Left lung (tissue), 14 donors: Measurements from ENCODE around the gene DERL2. TPM values are rescaled to one million over a fixed set of nuclear protein-coding genes. Genes with fewer than 3 reads are reported as not detected.

Source experiments
- ATAC-seq: fragments of 200-7000 bp; cut with Tn5 transposase; one replicate; pipeline ENCODE4 v1.9.1; 2020; ENCODE audit warnings: moderate library complexity
- DNase-seq, 4 donors: peaks; one replicate each; pipeline ENCODE4 v3.0.0-alpha.2; 2013 to 2020
- H3K27ac ChIP-seq, 2 donors: fragments of 200-600 bp; sonication (generic) in 1 of 2; one replicate each; pipeline versions ENCODE4 v1.5.0 to v1.8.0; 2020 to 2021
- H3K27me3 ChIP-seq, 2 donors: fragments of 200-600 bp; sonication (generic) in 1 of 2; one replicate each; pipeline versions ENCODE4 v1.5.0 to v1.8.0; 2020 to 2021
- H3K36me3 ChIP-seq, 2 donors: fragments of 200-600 bp; sonication (generic) in 1 of 2; one replicate each; pipeline versions ENCODE4 v1.5.0 to v1.8.0; 2020 to 2021
- H3K4me1 ChIP-seq, 2 donors: fragments of 200-600 bp; one replicate each; pipeline ENCODE4 v1.8.0; 2021
- H3K4me3 ChIP-seq, 2 donors: fragments of 200-600 bp; sonication (generic) in 1 of 2; one replicate each; pipeline versions ENCODE4 v1.5.0 to v1.8.0; 2020 to 2021; ENCODE audit warnings: mild to moderate bottlenecking in 1 of 2
- H3K9me3 ChIP-seq, 2 donors: fragments of 200-600 bp; sonication (generic) in 1 of 2; one replicate each; pipeline versions ENCODE4 v1.5.0 to v1.8.0; 2020 to 2021
- CTCF ChIP-seq, 2 donors: fragments of 200-600 bp; sonication (generic) in 1 of 2; IDR thresholded peaks; one replicate each; pipeline versions ENCODE4 v1.5.0 to v1.8.0; 2021; ENCODE audit warnings: antibody characterized with exemption in 2 of 2
- intact Hi-C, 2 donors: fragments of 100-400 bp; cut with DNase I; formaldehyde crosslinking; loops; one replicate each; pipeline versions ENCODE4 v1.11.2 to v1.14.2; 2022
- long read RNA-seq, 12 donors: library from polyadenylated mRNA in 2 of 12; unstranded in 2 of 12; transcript quantifications; one replicate each; pipeline ENCODE4 v2.0.0 and lab custom pipeline, GENCODE V29; 2019 to 2026
- polyA plus RNA-seq, 6 donors: library from polyadenylated mRNA; unstranded; fragments of 120-200 nt; gene quantifications; one replicate each; pipeline ENCODE4 v1.2.1, GENCODE V29; 2013; ENCODE audit not compliant: insufficient read length in 6 of 6
- total RNA-seq, 2 donors: library from RNA; stranded (reverse); fragmentation: NEBNext Ultra II Directional; extraction: Animal tissue kit (Norgen Biotek cat#: 25700); gene quantifications; one replicate each; pipeline ENCODE4 v1.2.1, GENCODE V29; 2021
- donor health status: DM: no; HTN: yes; CAD: no.
- donor health status: DM: no; HTN: no; CAD: no.

Gene DERL2
- 10 to 100 TPM; 59.8 to 79.1 TPM for total RNA-seq
- polyA plus RNA-seq, result 10 to 100 TPM; 61.3 to 75.1 (median 68.0) TPM
- long read RNA-seq, donor 1, full-length matches to known transcripts, result 45 of 51 reads
- long read RNA-seq, donor 1, partial matches to known transcripts, result 6 of 51 reads
- long read RNA-seq, donor 1, other reads (novel, unspliced or antisense), result 0 of 51 reads
- long read RNA-seq, donor 2, full-length matches to known transcripts, result 22 of 22 reads
- long read RNA-seq, donor 2, partial matches to known transcripts, result 0 of 22 reads
- long read RNA-seq, donor 2, other reads (novel, unspliced or antisense), result 0 of 22 reads
- long read RNA-seq, donor 3, full-length matches to known transcripts, result 28 of 28 reads
- long read RNA-seq, donor 3, partial matches to known transcripts, result 0 of 28 reads
- long read RNA-seq, donor 3, other reads (novel, unspliced or antisense), result 0 of 28 reads
- long read RNA-seq, donor 4, full-length matches to known transcripts, result 27 of 34 reads
- long read RNA-seq, donor 4, partial matches to known transcripts, result 0 of 34 reads
- long read RNA-seq, donor 4, other reads (novel, unspliced or antisense), result 7 of 34 reads
- long read RNA-seq, donor 5, full-length matches to known transcripts, result 23 of 28 reads
- long read RNA-seq, donor 5, partial matches to known transcripts, result 5 of 28 reads
- long read RNA-seq, donor 5, other reads (novel, unspliced or antisense), result 0 of 28 reads
- long read RNA-seq, donor 6, full-length matches to known transcripts, result 34 of 34 reads
- long read RNA-seq, donor 6, partial matches to known transcripts, result 0 of 34 reads
- long read RNA-seq, donor 6, other reads (novel, unspliced or antisense), result 0 of 34 reads
- long read RNA-seq, donor 7, full-length matches to known transcripts, result 27 of 32 reads
- long read RNA-seq, donor 7, partial matches to known transcripts, result 0 of 32 reads
- long read RNA-seq, donor 7, other reads (novel, unspliced or antisense), result 5 of 32 reads
- long read RNA-seq, donor 8, full-length matches to known transcripts, result 23 of 23 reads
- long read RNA-seq, donor 8, partial matches to known transcripts, result 0 of 23 reads
- long read RNA-seq, donor 8, other reads (novel, unspliced or antisense), result 0 of 23 reads
- long read RNA-seq, donor 9, result 0 reads
- long read RNA-seq, donor 10, full-length matches to known transcripts, result 56 of 76 reads
- long read RNA-seq, donor 10, partial matches to known transcripts, result 0 of 76 reads
- long read RNA-seq, donor 10, other reads (novel, unspliced or antisense), result 20 of 76 reads
- long read RNA-seq, donor 11, result 0 reads
- long read RNA-seq, donor 12, full-length matches to known transcripts, result 16 of 16 reads
- long read RNA-seq, donor 12, partial matches to known transcripts, result 0 of 16 reads
- long read RNA-seq, donor 12, other reads (novel, unspliced or antisense), result 0 of 16 reads

DNA sequence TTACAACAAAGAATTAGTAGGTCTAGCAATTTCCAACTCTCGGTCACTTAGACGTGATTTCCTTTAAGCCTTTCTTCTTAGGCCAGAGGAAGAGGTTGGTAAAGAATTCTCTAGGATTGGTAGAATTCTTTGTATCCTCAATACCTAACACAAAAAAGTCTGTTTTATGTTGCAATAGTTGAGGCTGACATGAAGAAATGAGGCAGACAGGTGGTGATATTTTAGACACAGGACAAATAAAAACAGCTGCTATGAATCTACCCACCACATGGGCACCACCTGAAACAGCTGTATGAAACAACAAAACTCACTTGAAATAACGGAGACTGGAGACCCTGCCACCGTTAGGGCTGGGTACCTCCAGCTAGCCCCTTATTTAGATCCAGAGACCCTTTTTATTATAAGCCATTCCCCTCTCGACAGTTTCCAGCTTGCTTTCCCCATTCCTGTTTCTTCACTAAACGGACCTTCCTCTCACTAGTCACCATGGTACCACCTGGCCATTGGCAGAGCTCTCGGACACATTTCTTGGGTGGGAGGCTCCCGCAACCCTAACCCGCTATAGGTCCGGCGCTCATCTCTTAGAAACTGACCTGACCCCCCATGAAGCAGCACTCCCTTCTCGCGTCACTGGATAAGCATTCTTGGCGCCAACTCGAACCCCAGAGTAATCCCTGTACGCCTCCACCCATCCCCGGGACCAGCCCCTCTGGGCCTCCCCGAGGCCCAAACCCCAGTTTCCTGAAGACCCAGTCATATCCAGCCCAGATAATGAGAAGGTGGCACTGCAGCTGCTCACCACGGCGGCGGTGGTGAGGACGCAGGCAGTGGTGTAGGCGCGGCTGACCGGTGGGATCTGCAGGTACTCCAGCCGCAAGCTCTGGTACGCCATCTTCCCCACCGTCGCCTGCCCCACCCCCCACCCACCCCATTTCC, at the start of gene DERL2:
TSS of gene DERL2 (minus strand) at position 909 of the 936 bp plus-strand sequence. CDS start at position 892, 17 bp downstream.
- Histone ChIP-seq H3K36me3 (peaks cover 0 to 68% of the 10 kb centered on the region in 2 donors), H3K27ac (peak within 1 kb of the TSS; percentile 99 to 100), H3K4me1 (peaks cover 6 to 43% of the 10 kb centered on the region in 2 donors), H3K4me3 (peak within 1 kb of the TSS; percentile 94 to 99), H3K9me3 (no peaks in the 10 kb centered on the region), H3K27me3 (no peaks in the 10 kb centered on the region)
- intact Hi-C loops, result no loop called here
- TF ChIP-seq CTCF (IDR thresholded peaks at IDR 0.05), result no peak
- peak; percentile 7 for ATAC-seq
- DNase-seq, result no peak

- ATAC-seq, result no peak
- H3K27me3 ChIP-seq, result no peaks in the 10 kb centered on the region
- no peak for TF ChIP-seq CTCF (IDR thresholded peaks at IDR 0.05)
- intact Hi-C loops, result no loop called here
- H3K4me1 ChIP-seq, result no peaks in the 10 kb centered on the region
- no peak for DNase-seq
- no peak overlapping the region for H3K4me3 ChIP-seq
- H3K27ac ChIP-seq, result no peak overlapping the region
- peaks cover 0 to 77% of the 10 kb centered on the region in 2 donors for H3K36me3 ChIP-seq
- no peaks in the 10 kb centered on the region for H3K9me3 ChIP-seq
These were observed 49.5 kb upstream of the DERL2 start for GRCh38 chr17:5535436-5535835.

DNA sequence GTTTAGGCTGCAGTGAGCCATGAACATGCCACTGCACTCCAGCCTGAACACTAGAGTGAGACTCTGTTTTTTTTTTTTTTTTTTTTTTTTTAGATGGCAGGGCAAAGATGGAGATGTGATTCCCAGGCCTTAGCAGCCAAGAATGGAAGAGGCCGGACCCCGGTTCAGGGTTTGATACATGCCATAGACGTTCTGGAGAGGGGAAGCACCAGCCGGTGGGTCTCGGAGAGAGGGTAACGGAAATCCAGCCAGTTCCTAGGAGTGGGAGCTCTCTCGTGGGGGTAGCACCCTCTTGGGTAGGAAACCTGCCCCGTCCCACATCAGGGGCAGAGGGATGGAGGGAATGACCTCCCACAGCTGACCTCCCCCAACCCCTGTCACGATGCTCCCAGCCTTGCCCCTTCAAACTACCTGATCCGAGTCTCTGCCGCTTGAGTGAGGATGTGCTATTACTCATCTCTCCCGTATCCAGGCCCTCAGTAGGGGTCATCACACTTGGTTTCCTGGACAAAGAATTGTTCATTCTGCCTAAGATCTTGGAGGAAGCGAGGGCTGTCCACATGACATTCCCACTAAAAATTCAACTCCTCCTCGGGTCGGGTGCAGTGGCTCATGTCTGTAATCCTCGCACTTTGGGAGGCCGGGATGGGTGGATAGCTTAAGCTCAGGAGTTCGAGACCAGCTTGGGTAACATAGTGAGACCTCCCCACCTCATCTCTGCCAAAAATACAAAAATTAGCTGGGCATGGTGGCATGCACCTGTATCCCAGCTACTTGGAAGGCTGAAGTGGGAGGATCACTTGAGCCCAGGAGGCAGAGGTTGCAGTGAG, 47.7 kb upstream of the DERL2 start:
- Histone ChIP-seq H3K9me3 (no peaks in the 10 kb centered on the region), H3K27me3 (no peaks in the 10 kb centered on the region), H3K27ac (no peak overlapping the region), H3K4me1 (no peaks in the 10 kb centered on the region), H3K36me3 (peaks cover 0 to 77% of the 10 kb centered on the region in 2 donors), H3K4me3 (no peak overlapping the region)
- intact Hi-C loops, result no loop called here
- ATAC-seq (no peak), DNase-seq (no peak)
- TF ChIP-seq CTCF (IDR thresholded peaks at IDR 0.05), result no peak

- no peak overlapping the region for H3K4me3 ChIP-seq
- H3K27ac ChIP-seq, result no peak overlapping the region
- ATAC-seq (no peak), DNase-seq (no peak)
- TF ChIP-seq CTCF (IDR thresholded peaks at IDR 0.05), result no peak
- no peaks in the 10 kb centered on the region for H3K4me1 ChIP-seq
- intact Hi-C loops, result no loop called here
- H3K36me3 ChIP-seq, result peaks cover 0 to 74% of the 10 kb centered on the region in 2 donors
- no peaks in the 10 kb centered on the region for H3K27me3 ChIP-seq
- no peaks in the 10 kb centered on the region for H3K9me3 ChIP-seq
These were observed 46.6 kb upstream of the DERL2 start for GRCh38 chr17:5532581-5532980.
